CD4-positive, alpha-beta T cell (primary cell): ENCODE results near the gene DOK3. TPM values are rescaled to one million over a fixed set of nuclear protein-coding genes. Genes with fewer than 3 reads are reported as not detected.

Experiments
- ATAC-seq: fragments of 200-7000 bp; cut with Tn5 transposase; one replicate; pipeline ENCODE4 v1.10.0; 2022; ENCODE audit warnings: mild to moderate bottlenecking; ENCODE audit not compliant: poor library complexity
- CTCF ChIA-PET: fragments of 350-600 bp; sonication (Branson Sonifier 250); formaldehyde crosslinking; loops from one replicate; lab custom pipeline; 2021; ENCODE audit warnings: antibody characterized with exemption, inconsistent platforms; lab: Charles Lee
- POLR2A ChIA-PET: fragments of 350-600 bp; sonication (Branson Sonifier 250); formaldehyde crosslinking; loops from one replicate; lab custom pipeline; 2021; ENCODE audit warnings: antibody characterized with exemption, inconsistent platforms; lab: Charles Lee
- DNase-seq, 14 experiments: peaks; one replicate each; pipeline ENCODE4 v3.0.0-alpha.2; 2013 to 2020; ENCODE audit warnings: mixed read lengths in 2 of 14
- H3K27ac ChIP-seq, 2 donors: one replicate each; pipeline versions ENCODE4 v1.5.1 to v1.7.0; 2013; ENCODE audit warnings: low read length in 2 of 2, low read depth in 1 of 2, mild to moderate bottlenecking in 1 of 2
- H3K27me3 ChIP-seq, 2 experiments: 1 replicate in 1 of 2; 2 replicates in 1 of 2; pipeline versions ENCODE4 v1.6.1 to v1.7.0; 2013; ENCODE audit warnings: low read length in 2 of 2, control low read depth in 1 of 2, mild to moderate bottlenecking in 1 of 2, moderate library complexity in 1 of 2; ENCODE audit not compliant: insufficient read depth in 2 of 2, control insufficient read depth in 1 of 2
- H3K36me3 ChIP-seq: one replicate; pipeline ENCODE4 v1.6.1; 2013; ENCODE audit warnings: low read length, control low read depth; ENCODE audit not compliant: insufficient read depth
- H3K4me1 ChIP-seq: one replicate; pipeline ENCODE4 v1.6.1; 2013; ENCODE audit warnings: low read length, control low read depth; ENCODE audit not compliant: insufficient read depth
- H3K4me3 ChIP-seq: one replicate; pipeline ENCODE4 v1.5.1; 2013; ENCODE audit warnings: mild to moderate bottlenecking, low read length, moderate library complexity
- H3K9me3 ChIP-seq, 2 experiments: 1 replicate in 1 of 2; 2 replicates in 1 of 2; pipeline versions ENCODE4 v1.6.1 to v1.7.0; 2013; ENCODE audit warnings: low read length in 2 of 2, mild to moderate bottlenecking in 2 of 2, control low read depth in 1 of 2, moderate library complexity in 1 of 2; ENCODE audit not compliant: control insufficient read depth in 1 of 2, insufficient read depth in 1 of 2
- H3K27ac Mint-ChIP-seq: one replicate; pipeline ENCODE4 v1.8.0; 2020; ENCODE audit warnings: mixed read lengths
- H3K27me3 Mint-ChIP-seq: one replicate; pipeline ENCODE4 v1.8.0; 2021; ENCODE audit warnings: mixed read lengths
- H3K36me3 Mint-ChIP-seq: one replicate; pipeline ENCODE4 v1.8.0; 2021; ENCODE audit warnings: low read depth, mixed read lengths
- H3K4me1 Mint-ChIP-seq: one replicate; pipeline ENCODE4 v1.8.0; 2021; ENCODE audit warnings: low read depth, mixed read lengths
- H3K4me3 Mint-ChIP-seq: one replicate; pipeline ENCODE4 v1.8.0; 2020; ENCODE audit warnings: mild to moderate bottlenecking, mixed read lengths
- H3K9me3 Mint-ChIP-seq: one replicate; pipeline ENCODE4 v1.8.0; 2020; ENCODE audit warnings: mixed read lengths
- CTCF ChIP-seq: fragments of 200-600 bp; IDR thresholded peaks from one replicate; pipeline ENCODE4 v1.8.0; 2022; ENCODE audit warnings: antibody characterized with exemption, mild to moderate bottlenecking
- intact Hi-C, 2 experiments: fragments of 100-400 bp; cut with DNase I in 1 of 2; cut with micrococcal nuclease in 1 of 2; formaldehyde crosslinking; loops; one replicate each; pipeline versions ENCODE4 v1.15.1 to v1.9.0; 2023 to 2025; cut with DNase I, micrococcal nuclease
- total RNA-seq, 174 experiments: library from RNA in 2 of 174; stranded (reverse) in 2 of 174; gene quantifications; one replicate each; pipeline ENCODE4 v1.2.3 and lab custom pipeline; 2021 to 2026

Gene DOK3
- total RNA-seq, 2 experiments from 2014 or later: 1.3 to 1.4 TPM

- CTCF ChIA-PET: interaction anchor here (0.7 kb wide), 2 partner anchors 10 to 54 kb away, joined by 3 to 4 read pairs; no protein-coding TSS in a partner anchor
- intact Hi-C loops: loop anchor here in 1 of 2 experiments (2.0 to 5.0 kb wide), 4 partner anchors 35 to 1168 kb away; partner anchors contain the start of genes B4GALT7, DDX41, HIGD2A and NOP16
These were observed 46.0 kb upstream of the DOK3 start for GRCh38 chr5:177555665-177556064.

GRCh38 chr5:177555228-177555627 lies 45.6 kb upstream of the DOK3 start:
- ATAC-seq (no peak), DNase-seq (no peak)
- Histone ChIP-seq H3K36me3 (peaks cover 9% of the 10 kb centered on the region), H3K27ac (no peak overlapping the region), H3K4me1 (peaks cover 30% of the 10 kb centered on the region), H3K27me3 (no peaks in the 10 kb centered on the region), H3K9me3 (no peaks in the 10 kb centered on the region), H3K4me3 (peak overlapping the region; percentile 67)
- TF ChIP-seq CTCF: no peak
- POLR2A ChIA-PET: no interaction called here
- H3K36me3 Mint-ChIP-seq: peaks cover 23% of the 10 kb centered on the region
- CTCF ChIA-PET: no interaction called here
- H3K27me3 Mint-ChIP-seq: no peaks in the 10 kb centered on the region
- intact Hi-C loops: loop anchor here in 1 of 2 experiments (2.0 to 5.0 kb wide), 4 partner anchors 36 to 1168 kb away; partner anchors contain the start of genes B4GALT7, DDX41, HIGD2A and NOP16
- peaks cover 44% of the 10 kb centered on the region for H3K4me1 Mint-ChIP-seq
- H3K9me3 Mint-ChIP-seq: no peaks in the 10 kb centered on the region
- peak overlapping the region; percentile 96 for H3K4me3 Mint-ChIP-seq
- H3K27ac Mint-ChIP-seq: peak overlapping the region; percentile 71

More at GRCh38 chr5:177555665-177556064, 46.0 kb upstream of the DOK3 start:
- Histone ChIP-seq H3K36me3 (peaks cover 4% of the 10 kb centered on the region), H3K4me1 (peaks cover 30% of the 10 kb centered on the region), H3K9me3 (no peaks in the 10 kb centered on the region), H3K4me3 (no peak overlapping the region), H3K27ac (no peak overlapping the region), H3K27me3 (no peaks in the 10 kb centered on the region)
- POLR2A ChIA-PET: no interaction called here
- no peak for DNase-seq
- Mint-ChIP-seq H3K27me3 (no peaks in the 10 kb centered on the region), H3K4me3 (peak overlapping the region; percentile 96), H3K36me3 (peaks cover 20% of the 10 kb centered on the region), H3K27ac (no peak overlapping the region), H3K9me3 (no peaks in the 10 kb centered on the region), H3K4me1 (peaks cover 44% of the 10 kb centered on the region)
- ATAC-seq: no peak
- TF ChIP-seq CTCF: no peak

- peaks cover 44% of the 10 kb centered on the region for H3K4me1 Mint-ChIP-seq
- POLR2A ChIA-PET: no interaction called here
- no peak within 1 kb of the TSS for H3K27ac ChIP-seq
- intact Hi-C loops: loop anchor here in 1 of 2 experiments (2.0 to 5.0 kb wide), 5 partner anchors 36 to 1167 kb away; partner anchors contain the start of genes B4GALT7, DDX41, HIGD2A and HNRNPAB
- peak within 1 kb of the TSS; percentile 81 for H3K4me3 ChIP-seq
- no peaks in the 10 kb centered on the region for H3K27me3 Mint-ChIP-seq
- peaks cover 30% of the 10 kb centered on the region for H3K4me1 ChIP-seq
- H3K4me3 Mint-ChIP-seq: peak within 1 kb of the TSS; percentile 96
- no peaks in the 10 kb centered on the region for H3K9me3 Mint-ChIP-seq
- peak within 1 kb of the TSS; percentile 71 for H3K27ac Mint-ChIP-seq
- DNase-seq: peak; percentile 93 to 97 (median 95)
- H3K27me3 ChIP-seq: no peaks in the 10 kb centered on the region
- peaks cover 12% of the 10 kb centered on the region for H3K36me3 ChIP-seq
- H3K9me3 ChIP-seq: no peaks in the 10 kb centered on the region
- CTCF ChIA-PET: no interaction called here
- peak; percentile 99 for ATAC-seq
- peaks cover 25% of the 10 kb centered on the region for H3K36me3 Mint-ChIP-seq
- no peak for TF ChIP-seq CTCF
These were observed 45.0 kb upstream of the DOK3 start, which contains the start of gene FAM193B for GRCh38 chr5:177554474-177555111. Gene FAM193B (minus strand): TSS chr5:177554563. CDS start chr5:177554458, 105 bp downstream.
